ENCODE results near the gene FAM118B. TPM values are rescaled to one million over a fixed set of nuclear protein-coding genes. Genes with fewer than 3 reads are reported as not detected.
A peak's percentile ranks its signal among the peaks of the same experiment; 100 is the strongest.

The FAM118B gene
- total and polyA plus RNA-seq, 4 donors, result 3.7 to 12.0 (median 6.6) TPM

- H3K36me3 ChIP-seq (ENCODE audit: control insufficient read depth in 4 of 4, insufficient read depth in 3 of 4, low read depth in 1 of 4, low read length in 3 of 4), result peaks cover 0 to 32% (median 19%) of the 10 kb centered on the region in 4 donors
- peak; percentile 54 for DNase-seq (ENCODE audit: low spot score)
- no peak overlapping the region for H3K4me3 ChIP-seq (ENCODE audit: low read depth in 1 of 3, low read length in 3 of 3)
- no peak overlapping the region for H3K9ac ChIP-seq (ENCODE audit: low read depth in 1 of 2, low read length in 2 of 2)
- no peaks in the 10 kb centered on the region for H3K9me3 ChIP-seq (ENCODE audit: control insufficient read depth in 4 of 4, low read length in 3 of 4)
- 50% methylated on average over 11 of the region's 11 CpGs for WGBS
- TF ChIP-seq HNF4A (conservative IDR thresholded peaks at IDR 0.05) (peak; percentile 74 to 77), YY1 (IDR thresholded peaks at IDR 0.05) (no peak), HNF4G (IDR thresholded peaks at IDR 0.05) (peak; percentile 43), TAF1 (conservative IDR thresholded peaks at IDR 0.05) (peak; percentile 1), FOXA2 (IDR thresholded peaks at IDR 0.05) (no peak), ATF3 (IDR thresholded peaks at IDR 0.05) (no peak), RXRA (IDR thresholded peaks at IDR 0.05) (no peak)
- TF ChIP-seq, protein P1, sequence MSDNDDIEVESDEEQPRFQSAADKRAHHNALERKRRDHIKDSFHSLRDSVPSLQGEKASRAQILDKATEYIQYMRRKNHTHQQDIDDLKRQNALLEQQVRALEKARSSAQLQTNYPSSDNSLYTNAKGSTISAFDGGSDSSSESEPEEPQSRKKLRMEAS (IDR thresholded peaks at IDR 0.05), result no peak
- peak overlapping the region; percentile 45 to 69 for H3K27ac ChIP-seq (ENCODE audit: low read depth in 1 of 2, low read length in 2 of 2)
- H3K27me3 ChIP-seq (ENCODE audit: control insufficient read depth in 4 of 4, insufficient read depth in 4 of 4, low read length in 3 of 4), result no peaks in the 10 kb centered on the region
- peaks cover 4 to 50% (median 36%) of the 10 kb centered on the region in 4 donors for H3K4me1 ChIP-seq (ENCODE audit: control insufficient read depth in 4 of 4, insufficient read depth in 4 of 4, low read length in 3 of 4)
Measured at GRCh38 chr11:126277322-126277721, 65.7 kb downstream of the FAM118B start.

GRCh38 chr11:126277780-126278179 lies 66.2 kb downstream of the FAM118B start:
- Histone ChIP-seq H3K27ac (ENCODE audit: low read depth in 1 of 2, low read length in 2 of 2) (peak overlapping the region; percentile 45 to 69), H3K9me3 (ENCODE audit: control insufficient read depth in 4 of 4, low read length in 3 of 4) (no peaks in the 10 kb centered on the region), H3K4me1 (ENCODE audit: control insufficient read depth in 4 of 4, insufficient read depth in 4 of 4, low read length in 3 of 4) (peaks cover 4 to 54% (median 38%) of the 10 kb centered on the region in 4 donors), H3K27me3 (ENCODE audit: control insufficient read depth in 4 of 4, insufficient read depth in 4 of 4, low read length in 3 of 4) (no peaks in the 10 kb centered on the region), H3K9ac (ENCODE audit: low read depth in 1 of 2, low read length in 2 of 2) (no peak overlapping the region), H3K36me3 (ENCODE audit: control insufficient read depth in 4 of 4, insufficient read depth in 3 of 4, low read depth in 1 of 4, low read length in 3 of 4) (peaks cover 0 to 28% (median 19%) of the 10 kb centered on the region in 4 donors), H3K4me3 (ENCODE audit: low read depth in 1 of 3, low read length in 3 of 3) (no peak overlapping the region)
- WGBS, result 46% methylated on average over 4 of the region's 4 CpGs
- DNase-seq (ENCODE audit: low spot score), result peak; percentile 49
- TF ChIP-seq CTCF (IDR thresholded peaks at IDR 0.05; ENCODE audit: low read depth, low read length, missing input control) (no peak), YY1 (IDR thresholded peaks at IDR 0.05) (peak; percentile 32), GABPA (IDR thresholded peaks at IDR 0.05 in 1 of 2, conservative IDR thresholded peaks at IDR 0.05 in 1 of 2) (no peak), REST (IDR thresholded peaks at IDR 0.05) (no peak), SP1 (IDR thresholded peaks at IDR 0.05) (peak; percentile 75), EGR1 (IDR thresholded peaks at IDR 0.05; ENCODE audit: low read depth in 2 of 2) (no peak), JUND (IDR thresholded peaks at IDR 0.05) (peak in 1 of 2 donors; percentile 31), ZBTB33 (IDR thresholded peaks at IDR 0.05) (no peak), TAF1 (conservative IDR thresholded peaks at IDR 0.05) (peak; percentile 22), HNF4G (IDR thresholded peaks at IDR 0.05) (peak; percentile 2), ATF3 (IDR thresholded peaks at IDR 0.05) (peak; percentile 17), FOXA2 (IDR thresholded peaks at IDR 0.05) (no peak), HNF4A (conservative IDR thresholded peaks at IDR 0.05) (peak in 1 of 2 donors; percentile 35), RAD21 (IDR thresholded peaks at IDR 0.05) (no peak), NR2F2 (IDR thresholded peaks at IDR 0.05) (no peak), RXRA (IDR thresholded peaks at IDR 0.05) (peak; percentile 58 to 79), FOXA1 (IDR thresholded peaks at IDR 0.05) (no peak)
- TF ChIP-seq, protein P1 (IDR thresholded peaks at IDR 0.05), result no peak
